Measurements from ENCODE around the gene UNC80.

The UNC80 gene

DNA sequence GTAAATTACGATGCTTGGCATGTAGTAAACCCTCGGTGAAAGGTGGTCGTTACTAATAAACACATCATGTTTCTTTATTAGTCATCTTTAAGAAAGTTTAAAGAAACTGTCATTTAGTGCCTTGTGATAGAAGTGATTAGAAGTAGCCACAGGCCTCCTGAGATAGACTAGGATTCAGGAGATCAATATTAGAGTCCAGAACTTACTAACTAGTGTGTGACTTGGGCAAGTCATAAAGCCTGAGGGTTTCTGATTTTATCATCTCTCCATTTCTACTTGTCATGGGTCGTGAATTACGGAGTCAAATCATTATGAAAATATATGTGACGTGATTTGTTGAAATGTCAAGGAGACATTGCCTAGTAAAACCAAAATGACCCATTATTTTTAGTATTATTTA is 237.5 kb downstream of the UNC80 start:
- H3K27ac ChIP-seq = no peak overlapping the region
- TF ChIP-seq CTCF (IDR thresholded peaks at IDR 0.05) (no peak), ZFX (IDR thresholded peaks at IDR 0.05; ENCODE audit: borderline replicate concordance) (no peak)

DNA sequence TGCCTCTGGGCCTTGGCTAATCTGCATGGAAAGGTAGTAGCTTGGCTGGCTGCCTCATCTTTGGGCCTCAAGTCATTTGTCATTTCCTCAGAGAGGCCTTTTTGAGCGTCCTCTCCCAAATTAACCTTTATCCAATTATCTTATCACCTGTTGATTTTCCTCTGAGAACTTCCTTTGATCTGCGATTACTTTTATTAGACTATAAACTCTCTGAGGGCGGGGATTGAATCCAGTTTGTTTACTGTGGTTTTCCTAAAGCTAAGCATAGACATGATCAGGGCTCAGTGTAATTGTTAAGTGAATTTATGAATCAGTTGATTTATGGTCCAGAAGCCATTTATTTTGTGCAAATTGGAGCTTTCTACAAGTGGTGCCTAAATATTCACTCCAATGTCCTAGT is 238.3 kb downstream of the UNC80 start:
- TF ChIP-seq CTCF (IDR thresholded peaks at IDR 0.05) = no peak
- no peak for TF ChIP-seq ZFX (IDR thresholded peaks at IDR 0.05; ENCODE audit: borderline replicate concordance)
- no peak overlapping the region for H3K27ac ChIP-seq

- no peak for TF ChIP-seq ZFX (IDR thresholded peaks at IDR 0.05; ENCODE audit: borderline replicate concordance)
- no peak for TF ChIP-seq CTCF (IDR thresholded peaks at IDR 0.05)
- H3K27ac ChIP-seq = no peak overlapping the region
Measured at GRCh38 chr2:210020138-210020537, 248.5 kb downstream of the UNC80 start.

- TF ChIP-seq CTCF (IDR thresholded peaks at IDR 0.05) (no peak), ZFX (IDR thresholded peaks at IDR 0.05; ENCODE audit: borderline replicate concordance) (no peak)
- no peak overlapping the region for H3K27ac ChIP-seq
Measured at GRCh38 chr2:210022824-210023223, 251.2 kb downstream of the UNC80 start.

DNA sequence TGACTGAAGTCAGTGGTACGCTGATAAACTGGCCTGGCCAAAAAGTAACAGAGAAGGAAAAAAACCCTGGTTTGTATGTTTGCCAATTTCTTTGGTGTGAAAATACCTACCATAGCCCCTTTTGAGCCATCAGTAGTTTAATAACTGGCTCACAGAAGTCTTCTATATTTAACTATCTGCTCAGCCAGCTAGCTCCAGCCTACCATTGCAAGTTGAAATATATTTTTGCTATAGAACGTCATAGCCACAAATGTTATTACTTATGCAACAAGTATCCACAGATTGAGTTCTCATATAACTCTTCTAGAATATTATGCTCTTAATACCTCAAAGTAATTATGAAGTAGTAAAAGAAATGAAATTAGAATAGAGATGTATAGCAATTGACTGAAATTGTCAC is 256.0 kb downstream of the UNC80 start:
- no peak overlapping the region for H3K27ac ChIP-seq
- TF ChIP-seq ZFX (IDR thresholded peaks at IDR 0.05; ENCODE audit: borderline replicate concordance) (no peak), CTCF (IDR thresholded peaks at IDR 0.05) (no peak)

DNA sequence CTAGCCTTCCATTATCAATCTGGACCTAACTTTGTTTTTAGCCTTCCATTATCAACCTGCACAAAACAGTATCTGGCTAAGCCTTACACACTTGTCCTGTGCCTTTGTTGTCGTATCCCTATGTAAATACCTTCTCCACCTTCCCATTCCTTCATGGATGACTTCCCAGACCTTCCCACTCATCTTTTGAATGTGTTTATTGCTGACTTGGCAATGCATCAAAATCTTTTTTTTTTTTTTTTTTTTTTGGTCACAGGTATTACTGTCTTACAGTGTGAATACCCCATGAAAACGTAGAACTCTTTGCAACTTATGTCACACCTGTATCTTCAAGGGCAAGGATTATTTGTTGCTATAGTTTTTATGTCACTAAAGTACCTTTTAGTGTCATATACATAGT is 256.5 kb downstream of the UNC80 start:
- H3K27ac ChIP-seq = no peak overlapping the region
- no peak for TF ChIP-seq ZFX (IDR thresholded peaks at IDR 0.05; ENCODE audit: borderline replicate concordance)
- TF ChIP-seq CTCF (IDR thresholded peaks at IDR 0.05) = no peak

- TF ChIP-seq CTCF (IDR thresholded peaks at IDR 0.05) = no peak
- no peak for TF ChIP-seq ZFX (IDR thresholded peaks at IDR 0.05; ENCODE audit: borderline replicate concordance)
- no peak overlapping the region for H3K27ac ChIP-seq
Measured at GRCh38 chr2:210034087-210034683, 262.6 kb downstream of the UNC80 start.
